ENCODE results near the gene ZC3HAV1. TPM values are rescaled to one million over a fixed set of nuclear protein-coding genes. Genes with fewer than 3 reads are reported as not detected.

Gene ZC3HAV1
- total RNA-seq = 33.9 and 43.2 TPM in 2 replicates

GRCh38 chr7:139109188-139109982 lies at the start of gene ZC3HAV1:
ZC3HAV1 (minus strand) TSS chr7:139109720; CDS start chr7:139109331, 389 bp downstream.

GRCh38 chr7:139035586-139036353 lies 73.8 kb downstream of the ZC3HAV1 start, which contains the start of gene ZC3HAV1L:
ZC3HAV1L (minus strand) TSS chr7:139036042; CDS start chr7:139036017, 25 bp downstream.

Other genes starting within 250 kb of the ZC3HAV1 start
- 0.44 and 0.99 TPM in 2 replicates for gene KIAA1549, start 128.3 kb downstream of the ZC3HAV1 start, total RNA-seq
- gene ZC3HAV1L, start 73.7 kb downstream of the ZC3HAV1 start, total RNA-seq = 7.1 and 11.7 TPM in 2 replicates
- 5.3 and 8.1 TPM in 2 replicates for gene UBN2, start 121.5 kb upstream of the ZC3HAV1 start, total RNA-seq
- gene FMC1, start 231.6 kb upstream of the ZC3HAV1 start, total RNA-seq = 8.1 and 8.8 TPM in 2 replicates

All from smooth muscle cell of trachea (primary cell).